ENCODE results near the gene MAPK13.
A peak's percentile ranks its signal among the peaks of the same experiment; 100 is the strongest.
"Not testable (repeated sequence)": the region's sequence is repeated elsewhere in the genome, so short reads cannot be mapped to it uniquely, and the experiment has no call there.

MAPK13 gene

DNA sequence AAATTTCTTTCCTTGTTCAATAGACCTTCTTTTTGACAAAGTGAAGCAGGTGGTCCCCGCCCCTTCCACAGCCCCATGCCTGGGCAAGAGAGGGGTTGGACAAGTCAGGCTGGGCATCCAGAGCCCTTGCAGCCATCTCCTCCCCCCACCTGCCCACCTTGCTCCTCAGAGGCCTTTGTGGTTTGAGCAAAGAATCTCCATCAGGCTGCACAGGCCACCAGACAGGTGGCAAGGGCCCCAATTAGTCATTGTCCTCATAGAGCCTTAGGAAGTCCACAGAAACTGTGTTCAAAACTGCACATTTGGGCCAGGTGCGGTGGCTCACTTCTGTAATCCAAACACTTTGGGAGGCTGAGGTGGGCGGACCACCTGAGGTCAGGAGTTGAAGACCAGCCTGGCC, 1.5 kb upstream of the MAPK13 start:
- no peak for DNase-seq

DNA sequence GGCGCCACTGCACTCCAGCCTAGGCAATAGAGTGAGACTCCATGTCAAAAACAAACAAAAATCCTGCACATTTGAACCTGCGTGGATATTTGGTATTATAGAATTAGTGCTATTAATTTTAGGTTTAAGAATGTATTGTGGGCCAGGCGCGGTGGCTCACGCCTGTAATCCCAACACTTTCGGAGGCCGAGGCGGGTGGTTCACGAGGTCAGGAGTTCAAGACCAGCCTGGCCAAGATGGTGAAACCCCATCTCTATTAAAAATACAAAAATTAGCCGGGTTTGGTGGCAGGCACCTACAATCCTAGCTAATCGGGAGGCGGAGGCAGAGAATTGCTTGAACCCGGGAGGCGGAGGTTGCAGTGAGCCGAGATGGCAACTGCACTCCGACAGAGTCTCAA, 979 bp upstream of the MAPK13 start:
- DNase-seq: not testable (repeated sequence)

DNA sequence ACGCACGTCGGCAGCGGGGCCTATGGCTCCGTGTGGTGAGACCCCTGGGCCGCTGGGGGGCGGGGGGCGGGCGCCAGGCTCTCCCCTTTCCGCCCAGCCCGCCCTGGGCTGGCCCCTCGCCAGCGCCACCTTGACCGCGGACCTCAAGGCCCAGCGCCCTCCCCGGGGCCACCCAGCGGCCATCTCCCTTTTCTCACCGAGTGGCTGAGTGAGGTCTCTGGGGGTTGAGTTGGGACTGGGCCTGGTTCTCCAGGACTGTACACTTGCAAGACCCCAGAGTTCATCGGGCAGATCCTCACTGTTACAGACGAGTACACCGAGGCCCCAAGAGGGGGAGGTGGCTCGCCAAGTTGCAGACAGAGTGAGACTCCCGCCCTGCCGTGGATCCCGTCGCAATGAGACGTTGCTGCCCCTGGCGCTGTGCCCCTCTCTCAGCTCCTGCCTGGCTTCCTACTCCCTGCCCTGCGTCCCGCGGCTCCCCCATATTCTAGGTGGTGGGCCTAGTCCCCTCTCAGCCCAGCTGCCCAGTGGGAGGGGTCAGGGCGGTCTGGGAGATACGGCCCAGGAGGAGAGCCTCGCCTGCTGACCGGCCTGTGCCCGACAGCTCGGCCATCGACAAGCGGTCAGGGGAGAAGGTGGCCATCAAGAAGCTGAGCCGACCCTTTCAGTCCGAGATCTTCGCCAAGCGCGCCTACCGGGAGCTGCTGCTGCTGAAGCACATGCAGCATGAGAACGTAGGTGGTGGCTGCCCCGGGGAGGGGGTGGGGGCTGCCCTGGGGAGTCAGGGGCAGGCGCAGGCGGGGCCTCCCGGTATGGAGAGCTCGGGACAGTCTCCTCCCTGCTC, 576 bp downstream of the MAPK13 start:
- DNase-seq: peak; percentile 55

DNA sequence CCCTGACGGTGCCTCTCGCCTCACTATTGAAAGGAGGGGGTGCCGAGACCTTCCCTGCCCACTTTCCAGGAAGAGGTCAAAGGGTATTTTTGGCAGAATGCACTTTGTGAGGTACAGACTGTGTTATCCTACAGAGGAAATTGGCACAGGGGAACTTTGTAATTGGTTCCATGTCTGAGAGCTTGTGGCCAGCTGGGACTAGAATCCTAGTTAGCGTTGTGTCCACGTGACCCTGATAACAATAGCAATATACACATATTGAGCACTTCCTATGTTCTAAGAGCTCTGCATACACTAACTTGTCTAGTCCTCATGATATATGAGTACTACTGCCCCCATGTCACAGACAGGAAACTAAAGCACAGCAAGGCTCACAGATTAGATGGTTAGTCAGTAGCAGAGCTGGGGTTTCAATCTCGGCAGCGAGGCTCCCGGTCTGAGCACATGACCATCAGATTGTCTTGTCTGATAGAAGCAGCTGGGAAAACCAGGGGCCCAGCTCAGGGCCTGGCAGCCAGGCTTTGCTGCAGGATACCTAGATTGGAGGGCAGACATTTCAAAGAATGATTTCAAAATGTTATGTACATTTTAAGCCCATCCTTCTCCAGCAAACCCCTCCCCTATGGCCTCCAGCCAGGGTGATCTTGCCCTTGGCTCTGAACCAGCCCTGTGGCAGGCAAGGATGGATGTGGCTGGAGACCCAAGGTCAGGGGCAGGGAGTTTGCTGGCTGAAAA, 1.4 kb downstream of the MAPK13 start:
- DNase-seq: peak; percentile 34

DNA sequence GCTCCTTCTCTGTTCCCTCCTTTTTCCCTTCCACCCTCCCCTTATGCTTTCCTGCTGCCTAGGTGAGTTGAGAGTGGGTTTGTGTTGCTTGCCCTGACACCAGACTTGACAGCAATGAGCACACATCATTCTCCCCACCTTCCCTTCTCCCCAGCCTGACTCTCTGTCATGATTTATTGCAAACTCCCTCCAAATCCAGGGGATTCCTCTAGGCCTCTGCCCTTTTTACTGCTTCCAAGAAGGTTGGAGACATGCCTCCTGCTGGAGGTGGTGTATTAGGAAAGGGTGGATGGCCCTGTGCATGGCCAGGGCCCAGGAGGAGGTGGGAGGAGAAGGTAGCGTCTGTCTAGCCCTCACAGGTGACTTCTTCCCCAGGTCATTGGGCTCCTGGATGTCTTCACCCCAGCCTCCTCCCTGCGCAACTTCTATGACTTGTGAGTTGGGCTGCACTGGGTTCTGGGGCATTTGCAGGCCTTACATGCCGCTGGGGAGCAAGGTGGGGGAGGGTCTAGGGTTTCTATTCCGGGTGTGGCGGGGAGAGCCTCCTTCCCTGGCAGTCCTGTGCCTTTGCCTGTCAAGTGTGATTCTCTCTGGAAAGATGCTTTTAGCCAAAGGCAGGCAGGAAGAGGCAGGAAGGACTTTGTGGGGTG, 2.1 kb downstream of the MAPK13 start:
- DNase-seq: no peak

DNA sequence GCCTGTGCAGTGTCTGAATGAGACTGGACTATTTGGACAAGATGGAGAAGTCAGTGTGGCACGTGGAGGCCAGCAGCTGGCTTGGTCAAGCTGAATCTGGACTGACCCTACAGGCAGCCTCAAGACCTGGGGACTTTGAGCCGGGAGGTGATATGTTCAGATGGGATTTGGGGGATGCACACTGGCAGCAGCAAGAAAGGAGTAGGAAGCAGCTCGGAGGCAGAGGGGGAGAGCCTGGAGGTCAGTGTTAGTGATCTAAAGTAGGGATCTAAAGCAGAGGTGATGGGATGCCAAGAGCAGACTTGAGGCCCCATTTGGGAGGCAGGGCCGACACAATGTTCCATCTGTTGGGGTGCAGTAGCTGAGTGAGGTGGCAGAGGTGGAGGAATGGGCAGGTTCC, 2.8 kb downstream of the MAPK13 start:
- no peak for DNase-seq

DNA sequence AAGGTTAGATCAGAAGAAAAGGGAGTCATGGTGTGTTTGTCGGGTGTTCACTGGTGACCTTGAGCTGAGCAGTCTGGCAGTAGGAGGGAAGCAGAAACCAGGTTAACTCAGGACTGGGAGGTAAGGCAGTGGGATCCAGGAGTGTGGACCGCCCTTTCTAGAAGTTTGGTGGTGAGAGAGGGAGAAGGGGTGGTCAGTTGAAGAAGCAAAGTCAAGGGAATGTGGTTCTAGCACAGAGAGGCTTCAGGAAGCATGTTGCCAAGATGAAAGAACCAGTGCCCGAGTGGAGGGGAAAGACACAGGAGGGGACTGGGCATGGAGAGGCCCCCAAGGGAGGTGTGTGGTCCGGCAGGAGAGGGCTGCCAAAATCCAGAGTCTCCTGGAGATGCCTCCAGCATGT, 3.6 kb downstream of the MAPK13 start:
- DNase-seq: no peak

DNA sequence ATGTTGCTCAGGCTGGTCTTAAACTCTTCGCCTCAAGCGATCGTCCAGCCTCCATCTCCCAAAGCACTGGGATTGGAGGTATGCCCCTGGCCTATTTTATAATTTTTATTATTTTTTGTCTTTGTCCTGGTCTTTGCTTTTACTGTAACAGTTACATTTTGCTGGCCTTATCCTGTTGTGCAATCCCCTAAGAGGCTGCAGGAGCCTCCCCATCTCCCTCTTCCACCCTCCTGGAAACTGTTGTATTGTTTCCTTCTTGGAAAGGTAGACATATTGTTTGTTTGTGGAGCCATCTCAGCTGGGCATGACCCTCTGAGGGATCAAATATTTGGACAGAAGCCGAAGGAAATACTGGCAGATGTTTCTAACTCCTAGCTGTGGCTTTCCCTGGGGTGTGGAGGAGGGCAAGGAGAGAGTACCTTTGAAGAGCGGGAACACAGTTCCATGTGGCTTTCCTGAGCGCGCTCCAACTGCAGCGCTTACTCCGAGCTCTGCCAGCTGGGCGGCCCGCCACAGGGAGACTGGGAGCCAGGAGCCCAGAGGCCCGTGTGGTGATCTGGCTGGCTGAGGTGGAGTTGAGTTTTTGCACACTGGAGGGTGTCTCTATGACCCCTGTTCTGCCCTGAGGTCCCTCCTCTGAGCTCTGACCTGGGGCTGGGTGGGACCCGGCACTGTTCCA, 4.9 kb downstream of the MAPK13 start:
- no peak for DNase-seq

DNA sequence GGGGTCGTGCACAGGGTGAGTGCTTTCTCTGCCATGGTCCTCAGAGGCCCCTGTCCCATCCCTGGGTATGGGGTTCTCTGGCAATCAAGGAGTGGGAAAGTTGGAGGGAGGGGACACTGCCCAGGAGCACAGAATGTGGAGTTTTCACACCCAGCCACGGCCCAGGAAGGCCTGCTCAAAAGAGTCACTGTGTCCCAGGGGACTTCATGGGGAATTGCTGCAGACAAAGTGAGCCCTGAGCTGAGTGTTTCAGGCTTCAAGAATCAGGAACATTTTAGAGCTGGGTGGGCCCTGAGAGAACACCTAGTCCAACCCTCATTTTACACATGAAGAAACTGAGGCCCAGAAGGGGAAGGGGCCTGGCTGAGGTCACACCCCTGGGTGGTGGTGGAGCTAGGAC, 5.7 kb downstream of the MAPK13 start:
- DNase-seq: no peak

DNA sequence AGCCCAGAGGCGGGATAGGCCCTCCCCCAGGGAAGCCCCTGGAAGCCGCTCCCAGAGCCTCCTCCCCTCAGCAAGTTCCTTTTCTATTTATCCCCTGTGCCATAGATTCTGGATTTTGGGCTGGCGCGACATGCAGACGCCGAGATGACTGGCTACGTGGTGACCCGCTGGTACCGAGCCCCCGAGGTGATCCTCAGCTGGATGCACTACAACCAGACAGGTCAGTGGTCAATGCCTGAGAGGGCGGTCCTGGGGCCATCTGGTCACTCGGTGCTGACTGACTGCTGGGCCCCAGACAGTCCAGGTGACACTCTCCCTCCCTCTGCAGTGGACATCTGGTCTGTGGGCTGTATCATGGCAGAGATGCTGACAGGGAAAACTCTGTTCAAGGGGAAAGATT, 6.2 kb downstream of the MAPK13 start:
- DNase-seq: no peak

DNA sequence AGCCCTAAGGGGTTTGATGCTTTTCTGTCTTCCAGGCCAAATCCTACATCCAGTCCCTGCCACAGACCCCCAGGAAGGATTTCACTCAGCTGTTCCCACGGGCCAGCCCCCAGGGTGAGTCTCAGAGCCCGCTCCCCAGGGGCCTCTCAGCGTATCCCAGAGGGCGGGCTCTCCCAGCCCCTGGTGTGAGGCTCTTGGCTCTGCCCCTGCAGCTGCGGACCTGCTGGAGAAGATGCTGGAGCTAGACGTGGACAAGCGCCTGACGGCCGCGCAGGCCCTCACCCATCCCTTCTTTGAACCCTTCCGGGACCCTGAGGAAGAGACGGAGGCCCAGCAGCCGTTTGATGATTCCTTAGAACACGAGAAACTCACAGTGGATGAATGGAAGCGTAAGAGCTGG, 8.4 kb downstream of the MAPK13 start:
- DNase-seq: no peak

DNA sequence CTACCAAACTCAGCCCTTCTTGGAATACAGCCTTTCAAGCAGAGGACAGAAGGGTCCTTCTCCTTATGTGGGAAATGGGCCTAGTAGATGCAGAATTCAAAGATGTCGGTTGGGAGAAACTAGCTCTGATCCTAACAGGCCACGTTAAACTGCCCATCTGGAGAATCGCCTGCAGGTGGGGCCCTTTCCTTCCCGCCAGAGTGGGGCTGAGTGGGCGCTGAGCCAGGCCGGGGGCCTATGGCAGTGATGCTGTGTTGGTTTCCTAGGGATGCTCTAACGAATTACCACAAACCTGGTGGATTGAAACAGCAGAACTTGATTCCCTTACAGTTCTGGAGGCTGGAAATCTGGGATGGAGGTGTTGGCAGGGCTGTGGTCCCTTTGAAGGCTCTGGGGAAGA, 9.1 kb downstream of the MAPK13 start:
- DNase-seq: no peak

DNA sequence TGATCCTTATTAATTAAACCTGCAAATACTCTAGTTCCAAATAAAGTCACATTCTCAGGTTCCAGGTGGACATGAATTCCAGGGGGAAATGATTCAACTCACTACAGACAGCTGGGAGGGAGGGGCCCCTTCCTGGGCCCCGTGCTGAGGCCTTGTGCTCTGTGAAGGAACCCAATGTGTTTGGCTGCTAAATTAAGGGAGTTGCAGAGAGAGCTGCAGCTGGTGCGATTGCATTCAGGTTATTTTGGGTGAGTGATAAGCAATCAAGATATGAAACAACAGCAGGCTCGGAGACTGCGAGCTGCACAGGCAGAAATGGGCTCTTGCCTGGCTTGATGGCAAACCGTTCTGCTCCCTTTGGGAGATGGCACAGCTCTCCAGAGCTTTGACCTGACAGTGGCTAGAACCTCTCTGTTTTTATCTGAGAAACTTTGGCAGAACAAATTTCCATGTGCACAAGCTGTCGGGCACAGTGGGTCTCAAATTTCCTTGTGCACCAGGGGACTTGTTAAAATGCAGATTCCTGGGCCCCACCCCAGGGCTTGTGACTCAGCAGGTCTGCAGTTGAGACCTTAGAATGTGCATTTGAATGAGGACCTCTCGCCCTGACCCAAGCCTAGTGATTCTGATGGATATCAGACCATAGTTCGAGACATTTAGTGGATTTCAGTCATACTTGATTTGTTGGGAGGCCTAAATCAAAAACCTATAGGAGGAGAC, 9.8 kb downstream of the MAPK13 start:
- no peak for DNase-seq

DNA sequence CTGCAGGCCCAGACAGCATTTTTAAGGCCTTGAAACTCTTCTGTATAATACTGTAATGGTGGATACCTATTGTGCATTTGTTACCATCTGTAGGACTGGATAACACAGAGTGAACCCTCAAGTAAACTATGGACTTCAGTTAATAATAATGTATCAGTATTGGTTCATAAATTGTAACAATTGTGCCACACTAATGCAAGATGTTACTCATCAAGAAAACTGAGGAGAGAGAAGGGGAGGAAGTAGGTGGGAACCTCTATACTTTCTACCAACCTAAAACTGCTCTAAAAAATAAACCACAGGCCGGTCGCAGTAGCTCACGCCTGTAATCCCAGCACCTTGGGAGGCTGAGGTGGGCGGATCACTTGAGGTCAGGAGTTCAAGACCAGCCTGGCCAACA, 10.8 kb downstream of the MAPK13 start:
- DNase-seq: no peak

DNA sequence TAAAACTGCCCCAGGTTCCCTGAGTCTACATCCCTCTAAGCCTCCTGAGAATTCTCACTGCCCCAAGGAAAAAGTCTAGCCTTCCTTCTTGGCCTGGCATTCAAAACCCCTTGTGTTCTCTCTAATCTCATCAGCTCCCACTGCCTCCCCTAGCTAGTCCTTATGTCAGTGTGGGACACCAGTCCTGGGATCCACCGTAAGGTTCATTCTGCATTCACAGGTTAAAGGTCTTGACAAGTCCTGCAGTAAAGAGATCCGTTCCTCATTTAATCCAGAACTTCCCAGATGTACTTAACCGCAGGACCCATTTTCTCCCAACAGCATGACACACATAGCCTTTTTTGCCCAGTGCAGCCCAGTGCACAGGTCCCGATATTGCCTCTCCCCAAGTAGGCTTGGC, 11.6 kb downstream of the MAPK13 start:
- no peak for DNase-seq

DNA sequence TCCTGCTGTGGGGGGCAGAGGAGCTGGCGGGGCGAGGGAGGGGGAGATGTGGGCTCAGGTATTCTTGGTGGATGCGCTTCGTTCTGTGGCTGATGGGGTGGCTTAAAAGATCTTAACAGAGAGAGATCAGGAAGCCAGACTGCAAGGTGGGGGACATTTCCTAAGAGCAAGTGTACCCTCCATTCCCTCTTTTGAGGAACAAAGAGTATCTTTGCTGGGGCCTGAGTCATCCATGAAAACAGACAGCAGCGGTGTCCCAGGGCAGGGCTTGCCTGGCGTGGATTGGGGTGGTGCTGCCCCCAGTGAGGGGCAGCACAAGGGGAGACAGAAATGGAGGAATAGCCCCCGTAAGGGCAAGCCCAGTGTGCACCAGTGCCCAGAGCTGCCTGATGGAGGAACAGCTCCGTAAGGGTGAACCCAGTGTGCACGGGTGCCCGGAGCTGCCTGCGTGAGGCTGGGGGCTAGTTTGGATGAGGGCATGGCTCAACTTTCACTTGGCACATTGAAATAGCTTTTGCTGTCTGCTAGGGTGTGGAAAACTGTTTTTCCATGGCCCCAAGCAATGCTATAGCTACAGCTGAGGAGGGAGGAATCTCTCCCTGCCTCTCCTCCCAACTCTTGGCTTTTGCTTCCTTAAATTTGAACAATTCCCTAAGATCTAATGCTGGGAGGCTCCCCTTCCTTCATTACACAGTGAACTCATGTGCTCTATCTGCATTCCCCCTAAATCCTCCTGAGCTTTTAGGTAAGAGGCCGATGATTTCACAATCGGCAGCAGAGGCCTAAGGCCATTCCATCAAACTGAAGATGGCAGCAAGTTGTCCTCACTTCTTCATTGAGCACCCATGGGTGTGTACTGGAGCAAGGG, 12.9 kb downstream of the MAPK13 start:
- no peak for DNase-seq

DNA sequence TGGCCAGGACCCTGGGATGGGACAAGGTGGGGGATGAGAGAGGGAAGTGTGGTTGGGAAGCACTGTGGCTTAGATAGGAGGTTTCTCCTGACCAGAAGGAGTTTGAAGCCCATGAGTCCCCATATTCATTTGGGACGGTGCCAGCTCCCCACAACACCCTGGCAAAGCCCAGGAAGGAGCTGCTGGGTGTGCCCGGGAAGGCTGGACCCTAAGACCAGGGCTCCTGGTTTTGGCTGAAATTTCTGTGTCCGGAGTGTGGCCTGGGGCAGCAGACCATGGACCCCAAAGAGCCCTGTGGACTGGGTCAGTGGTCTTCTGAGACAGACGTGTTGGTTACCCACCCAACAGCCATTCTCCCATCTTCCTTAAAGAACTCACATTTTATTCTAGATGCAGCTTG, 15.2 kb downstream of the MAPK13 start:
- no peak for DNase-seq

DNA sequence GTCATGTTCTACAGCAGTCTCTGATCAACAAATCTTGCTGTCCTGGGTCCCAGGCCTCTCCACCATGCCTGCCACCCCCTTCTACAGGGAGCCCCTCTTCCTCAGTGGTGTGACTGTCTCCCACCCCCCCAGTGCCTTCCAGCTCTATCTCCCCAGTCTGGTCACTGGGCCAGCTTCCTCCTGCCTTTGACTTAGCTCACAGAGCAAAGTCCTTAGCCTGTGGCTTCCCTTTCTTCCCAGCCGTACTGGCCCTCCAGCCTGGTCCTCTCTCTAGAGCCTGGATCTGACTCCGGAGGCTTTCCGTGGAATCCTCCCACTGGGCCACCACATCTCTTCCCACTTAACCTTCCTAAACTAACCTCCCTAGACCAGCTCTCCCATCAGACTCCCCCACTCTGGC, 17.0 kb downstream of the MAPK13 start:
- no peak for DNase-seq

DNA sequence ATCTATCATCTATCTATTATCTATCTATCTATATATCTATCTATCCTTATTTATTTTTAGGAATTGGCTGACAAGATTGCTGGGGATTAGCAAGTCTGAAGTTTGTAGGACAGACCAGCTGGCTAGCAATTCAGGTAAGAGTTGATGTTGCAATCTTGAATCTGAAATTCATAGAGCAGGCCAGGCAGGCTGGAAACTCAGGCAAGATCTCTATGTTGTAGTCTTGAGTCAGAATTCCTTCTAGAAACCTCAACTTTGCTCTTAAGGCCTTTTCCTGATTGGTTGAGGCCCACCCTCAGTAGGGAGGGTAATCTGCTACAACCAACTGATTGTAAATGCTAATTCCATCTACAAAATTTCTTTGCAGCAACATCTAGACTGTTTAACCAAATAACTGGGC, 19.2 kb downstream of the MAPK13 start:
- DNase-seq: no peak

DNA sequence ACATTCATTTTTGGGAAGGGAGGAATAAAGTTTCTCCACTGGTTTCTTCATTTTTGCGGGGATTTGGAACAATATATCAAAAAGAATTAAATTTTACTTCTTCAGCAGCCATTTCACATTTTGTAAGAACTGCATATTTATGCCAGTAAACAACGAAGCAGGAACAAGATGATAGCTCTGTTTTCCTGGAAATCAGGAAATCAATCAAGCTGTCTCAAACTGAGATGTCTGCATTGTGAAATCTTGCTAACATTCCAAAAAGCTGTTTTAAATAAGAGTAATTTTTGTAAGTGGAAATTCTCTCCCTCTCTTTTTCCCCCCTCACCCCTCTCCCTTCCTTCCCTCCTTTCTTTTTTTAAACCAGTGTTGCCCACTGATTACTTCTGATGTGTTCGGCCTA, 20.0 kb downstream of the MAPK13 start:
- no peak for DNase-seq

DNA sequence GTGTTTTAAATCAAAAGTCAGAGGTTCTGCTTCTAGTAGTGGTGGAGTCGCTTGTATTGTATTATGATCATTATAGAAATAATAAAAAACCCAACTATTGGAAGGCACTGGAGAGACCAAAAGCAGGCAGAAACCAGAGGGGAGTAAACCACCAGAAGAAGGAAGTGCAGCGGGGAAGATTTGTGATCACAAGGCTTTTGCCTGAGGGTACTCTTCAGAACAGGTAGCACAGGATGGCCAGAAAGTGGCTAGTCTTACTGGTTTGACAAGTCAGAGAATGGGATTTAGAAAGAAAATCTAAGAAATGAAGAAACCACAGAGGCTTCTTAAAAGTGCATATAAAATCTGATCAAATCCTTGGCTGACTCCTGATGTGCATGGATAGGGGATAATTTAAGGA, 24.0 kb downstream of the MAPK13 start:
- no peak for DNase-seq

DNA sequence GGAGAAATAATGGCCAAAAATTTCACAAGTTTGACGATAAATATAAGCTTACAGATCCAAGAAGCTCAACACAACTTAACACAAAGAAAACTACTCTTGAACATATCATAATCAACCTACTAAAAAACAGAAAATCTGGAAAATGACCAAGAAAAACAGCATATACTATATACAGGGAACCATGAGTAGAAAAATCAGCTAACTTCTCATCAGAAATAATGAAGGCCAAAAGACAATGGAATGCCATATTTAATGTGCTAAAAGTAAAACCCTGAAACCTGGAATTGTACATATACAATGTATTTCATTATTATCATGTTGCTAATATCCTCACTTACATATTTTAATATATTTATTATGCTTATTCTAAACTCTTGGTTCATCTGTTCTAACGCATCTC, 25.3 kb downstream of the MAPK13 start:
- DNase-seq: no peak
